Measurements from ENCODE around the gene DDAH2. TPM values are rescaled to one million over a fixed set of nuclear protein-coding genes. Genes with fewer than 3 reads are reported as not detected.

The DDAH2 gene
- polyA plus RNA-seq, 2 donors = 46.5 to 73.3 TPM

- Histone ChIP-seq H3K4me1 (ENCODE audit: control insufficient read depth in 2 of 2, insufficient read depth in 2 of 2, low read length in 1 of 2) (peaks cover 3 to 10% of the 10 kb centered on the region in 2 donors), H3K27me3 (ENCODE audit: control insufficient read depth in 1 of 2, insufficient read depth in 2 of 2, low read length in 2 of 2) (no peaks in the 10 kb centered on the region), H3K9me3 (ENCODE audit: control insufficient read depth in 2 of 2, insufficient read depth in 1 of 2, low read depth in 1 of 2, low read length in 1 of 2) (no peaks in the 10 kb centered on the region), H3K36me3 (ENCODE audit: control insufficient read depth in 2 of 2, insufficient read depth in 2 of 2, low read length in 1 of 2) (no peaks in the 10 kb centered on the region), H3K4me3 (ENCODE audit: low read depth in 1 of 2, low read length in 2 of 2) (peak overlapping the region; percentile 74 to 83), H3K27ac (ENCODE audit: low read depth in 2 of 2, low read length in 1 of 2) (peak overlapping the region; percentile 78 to 98)
- 14 to 16% methylated on average over 29 of the region's 29 CpGs for WGBS, 2 donors
Measured at GRCh38 chr6:31740397-31741223, 11.5 kb upstream of the DDAH2 start.

- peaks cover 3 to 10% of the 10 kb centered on the region in 2 donors for H3K4me1 ChIP-seq (ENCODE audit: control insufficient read depth in 2 of 2, insufficient read depth in 2 of 2, low read length in 1 of 2)
- H3K27ac ChIP-seq (ENCODE audit: low read depth in 2 of 2, low read length in 1 of 2) = peak within 1 kb of the TSS; percentile 96 to 98
- no peaks in the 10 kb centered on the region for H3K27me3 ChIP-seq (ENCODE audit: control insufficient read depth in 1 of 2, insufficient read depth in 2 of 2, low read length in 2 of 2)
Measured at GRCh38 chr6:31739639-31740396, 10.7 kb upstream of the DDAH2 start, which contains the start of gene MSH5. TSS of gene MSH5 (plus strand) at chr6:31740005. CDS start at chr6:31740467, 462 bp downstream.

GRCh38 chr6:31737991-31738979, 9.2 kb upstream of the DDAH2 start:
- Histone ChIP-seq H3K4me3 (ENCODE audit: low read depth in 1 of 2, low read length in 2 of 2) (peak overlapping the region; percentile 2 to 15), H3K36me3 (ENCODE audit: control insufficient read depth in 2 of 2, insufficient read depth in 2 of 2, low read length in 1 of 2) (peaks cover 7 to 12% of the 10 kb centered on the region in 2 donors)

More at GRCh38 chr6:31739639-31740396, 10.7 kb upstream of the DDAH2 start, which contains the start of gene MSH5:
- Histone ChIP-seq H3K9me3 (ENCODE audit: control insufficient read depth in 2 of 2, insufficient read depth in 1 of 2, low read depth in 1 of 2, low read length in 1 of 2) (no peaks in the 10 kb centered on the region), H3K36me3 (ENCODE audit: control insufficient read depth in 2 of 2, insufficient read depth in 2 of 2, low read length in 1 of 2) (no peaks in the 10 kb centered on the region), H3K4me3 (ENCODE audit: low read depth in 1 of 2, low read length in 2 of 2) (peak within 1 kb of the TSS; percentile 74 to 83)
- 1% methylated on average over 58 of the region's 58 CpGs for WGBS, 2 donors

GRCh38 chr6:31737315-31737990, 8.4 kb upstream of the DDAH2 start:
- H3K27me3 ChIP-seq (ENCODE audit: control insufficient read depth in 1 of 2, insufficient read depth in 2 of 2, low read length in 2 of 2) = no peaks in the 10 kb centered on the region
- 42 to 52% methylated on average over 7 of the region's 7 CpGs for WGBS, 2 donors
- H3K4me1 ChIP-seq (ENCODE audit: control insufficient read depth in 2 of 2, insufficient read depth in 2 of 2, low read length in 1 of 2) = peaks cover 3 to 17% of the 10 kb centered on the region in 2 donors
- peak overlapping the region; percentile 96 to 98 for H3K27ac ChIP-seq (ENCODE audit: low read depth in 2 of 2, low read length in 1 of 2)
- H3K36me3 ChIP-seq (ENCODE audit: control insufficient read depth in 2 of 2, insufficient read depth in 2 of 2, low read length in 1 of 2) = peaks cover 10 to 12% of the 10 kb centered on the region in 2 donors
- peak overlapping the region in 1 of 2 donors; percentile 15 for H3K4me3 ChIP-seq (ENCODE audit: low read depth in 1 of 2, low read length in 2 of 2)
- no peaks in the 10 kb centered on the region for H3K9me3 ChIP-seq (ENCODE audit: control insufficient read depth in 2 of 2, insufficient read depth in 1 of 2, low read depth in 1 of 2, low read length in 1 of 2)

More at GRCh38 chr6:31737991-31738979, 9.2 kb upstream of the DDAH2 start:
- WGBS, 2 donors = 9 to 14% methylated on average over 6 of the region's 6 CpGs
- Histone ChIP-seq H3K9me3 (ENCODE audit: control insufficient read depth in 2 of 2, insufficient read depth in 1 of 2, low read depth in 1 of 2, low read length in 1 of 2) (no peaks in the 10 kb centered on the region), H3K4me1 (ENCODE audit: control insufficient read depth in 2 of 2, insufficient read depth in 2 of 2, low read length in 1 of 2) (peaks cover 3 to 17% of the 10 kb centered on the region in 2 donors), H3K27ac (ENCODE audit: low read depth in 2 of 2, low read length in 1 of 2) (peak overlapping the region; percentile 96 to 98), H3K27me3 (ENCODE audit: control insufficient read depth in 1 of 2, insufficient read depth in 2 of 2, low read length in 2 of 2) (no peaks in the 10 kb centered on the region)

- 31 to 32% methylated on average over 10 of the region's 10 CpGs for WGBS, 2 donors
- Histone ChIP-seq H3K4me1 (ENCODE audit: control insufficient read depth in 2 of 2, insufficient read depth in 2 of 2, low read length in 1 of 2) (peaks cover 3 to 17% of the 10 kb centered on the region in 2 donors), H3K9me3 (ENCODE audit: control insufficient read depth in 2 of 2, insufficient read depth in 1 of 2, low read depth in 1 of 2, low read length in 1 of 2) (no peaks in the 10 kb centered on the region), H3K27me3 (ENCODE audit: control insufficient read depth in 1 of 2, insufficient read depth in 2 of 2, low read length in 2 of 2) (no peaks in the 10 kb centered on the region), H3K36me3 (ENCODE audit: control insufficient read depth in 2 of 2, insufficient read depth in 2 of 2, low read length in 1 of 2) (peaks cover 13 to 15% of the 10 kb centered on the region in 2 donors), H3K27ac (ENCODE audit: low read depth in 2 of 2, low read length in 1 of 2) (peak overlapping the region; percentile 96 to 97), H3K4me3 (ENCODE audit: low read depth in 1 of 2, low read length in 2 of 2) (peak overlapping the region; percentile 60 to 88)
Measured at GRCh38 chr6:31736768-31737314, 7.7 kb upstream of the DDAH2 start.

GRCh38 chr6:31736021-31736767, 7.1 kb upstream of the DDAH2 start, which contains the start of gene CLIC1:
TSS of gene CLIC1 (minus strand) at chr6:31736530. CDS start at chr6:31736300, 230 bp downstream.
- Histone ChIP-seq H3K27ac (ENCODE audit: low read depth in 2 of 2, low read length in 1 of 2) (peak within 1 kb of the TSS; percentile 96 to 98), H3K36me3 (ENCODE audit: control insufficient read depth in 2 of 2, insufficient read depth in 2 of 2, low read length in 1 of 2) (peaks cover 14 to 16% of the 10 kb centered on the region in 2 donors), H3K9me3 (ENCODE audit: control insufficient read depth in 2 of 2, insufficient read depth in 1 of 2, low read depth in 1 of 2, low read length in 1 of 2) (no peaks in the 10 kb centered on the region), H3K4me3 (ENCODE audit: low read depth in 1 of 2, low read length in 2 of 2) (peak within 1 kb of the TSS; percentile 60 to 88), H3K4me1 (ENCODE audit: control insufficient read depth in 2 of 2, insufficient read depth in 2 of 2, low read length in 1 of 2) (peaks cover 3 to 17% of the 10 kb centered on the region in 2 donors), H3K27me3 (ENCODE audit: control insufficient read depth in 1 of 2, insufficient read depth in 2 of 2, low read length in 2 of 2) (no peaks in the 10 kb centered on the region)
- WGBS, 2 donors = 0 to 1% methylated on average over 24 of the region's 24 CpGs

- 0 to 4% methylated on average over 17 to 18 of the region's 18 CpGs for WGBS, 2 donors
- Histone ChIP-seq H3K27ac (ENCODE audit: low read depth in 2 of 2, low read length in 1 of 2) (peak overlapping the region; percentile 96 to 97), H3K9me3 (ENCODE audit: control insufficient read depth in 2 of 2, insufficient read depth in 1 of 2, low read depth in 1 of 2, low read length in 1 of 2) (no peaks in the 10 kb centered on the region)
Measured at GRCh38 chr6:31734821-31735406, 5.8 kb upstream of the DDAH2 start.

More at GRCh38 chr6:31734821-31735406, 5.8 kb upstream of the DDAH2 start:
- Histone ChIP-seq H3K4me3 (ENCODE audit: low read depth in 1 of 2, low read length in 2 of 2) (peak overlapping the region; percentile 60 to 88), H3K36me3 (ENCODE audit: control insufficient read depth in 2 of 2, insufficient read depth in 2 of 2, low read length in 1 of 2) (peaks cover 14 to 20% of the 10 kb centered on the region in 2 donors), H3K27me3 (ENCODE audit: control insufficient read depth in 1 of 2, insufficient read depth in 2 of 2, low read length in 2 of 2) (no peaks in the 10 kb centered on the region), H3K4me1 (ENCODE audit: control insufficient read depth in 2 of 2, insufficient read depth in 2 of 2, low read length in 1 of 2) (peaks cover 3 to 17% of the 10 kb centered on the region in 2 donors)
